OCI-LY7 (cell line): ENCODE results near the gene USHBP1.

Experiments
- CTCF ChIP-seq: fragments of 200-600 bp; sonication (generic); conservative IDR thresholded peaks from 2 replicates; pipeline ENCODE4 v1.5.1; 2014; ENCODE audit warnings: mild to moderate bottlenecking, antibody characterized with exemption, low read length, moderate library complexity, mixed read lengths
- EZH2phosphoT487 ChIP-seq: fragments of 200-600 bp; sonication (generic); IDR thresholded peaks from 2 replicates; pipeline ENCODE4 v1.6.1; 2018; ENCODE audit warnings: low read depth, borderline replicate concordance, mild to moderate bottlenecking, mixed run types, antibody characterized with exemption, low read length, moderate library complexity, mixed read lengths

- TF ChIP-seq CTCF (no peak), EZH2phosphoT487 (no peak)
Measured at GRCh38 chr19:17283504-17283996, 19.0 kb upstream of the USHBP1 start.
